ENCODE results near the gene HOMER3.

The HOMER3 gene

DNA sequence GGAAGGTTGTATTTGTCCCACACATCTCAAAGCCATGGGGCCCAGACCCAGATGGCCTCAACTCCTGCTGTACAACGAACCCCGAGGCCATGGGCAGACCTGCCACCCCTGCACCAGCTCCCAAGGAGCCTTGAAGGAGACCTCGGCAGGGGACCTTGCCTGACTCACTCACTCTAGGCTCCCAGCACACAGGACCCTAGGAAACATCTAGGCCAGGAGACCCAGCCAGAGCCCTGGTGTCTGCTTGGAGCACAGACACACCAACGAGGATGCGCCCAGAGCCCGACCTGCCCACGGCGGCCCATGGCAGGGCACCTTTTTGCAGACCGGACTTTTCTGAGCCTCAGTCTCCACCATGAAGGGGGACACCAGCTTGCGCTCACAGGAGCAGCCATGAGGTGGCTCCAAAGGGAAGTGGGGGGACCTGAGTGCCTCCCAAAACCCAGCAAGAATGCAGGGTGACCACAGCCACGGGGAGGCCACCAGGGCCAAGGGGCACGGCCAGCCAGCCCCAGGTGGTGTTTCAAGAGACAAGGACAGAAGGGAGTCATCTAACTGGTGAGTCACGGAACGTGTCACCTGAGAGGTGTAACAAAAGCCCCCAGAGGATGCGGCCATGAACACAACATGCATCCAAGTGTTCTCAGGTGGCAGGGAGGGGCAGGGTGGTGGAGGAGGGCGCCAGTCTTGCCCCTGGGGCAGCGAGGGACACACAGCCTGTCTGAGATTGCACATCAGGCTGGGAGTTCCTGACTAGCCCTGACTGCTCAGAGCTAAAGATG, 40.1 kb downstream of the HOMER3 start:
- DNase-seq: no peak

DNA sequence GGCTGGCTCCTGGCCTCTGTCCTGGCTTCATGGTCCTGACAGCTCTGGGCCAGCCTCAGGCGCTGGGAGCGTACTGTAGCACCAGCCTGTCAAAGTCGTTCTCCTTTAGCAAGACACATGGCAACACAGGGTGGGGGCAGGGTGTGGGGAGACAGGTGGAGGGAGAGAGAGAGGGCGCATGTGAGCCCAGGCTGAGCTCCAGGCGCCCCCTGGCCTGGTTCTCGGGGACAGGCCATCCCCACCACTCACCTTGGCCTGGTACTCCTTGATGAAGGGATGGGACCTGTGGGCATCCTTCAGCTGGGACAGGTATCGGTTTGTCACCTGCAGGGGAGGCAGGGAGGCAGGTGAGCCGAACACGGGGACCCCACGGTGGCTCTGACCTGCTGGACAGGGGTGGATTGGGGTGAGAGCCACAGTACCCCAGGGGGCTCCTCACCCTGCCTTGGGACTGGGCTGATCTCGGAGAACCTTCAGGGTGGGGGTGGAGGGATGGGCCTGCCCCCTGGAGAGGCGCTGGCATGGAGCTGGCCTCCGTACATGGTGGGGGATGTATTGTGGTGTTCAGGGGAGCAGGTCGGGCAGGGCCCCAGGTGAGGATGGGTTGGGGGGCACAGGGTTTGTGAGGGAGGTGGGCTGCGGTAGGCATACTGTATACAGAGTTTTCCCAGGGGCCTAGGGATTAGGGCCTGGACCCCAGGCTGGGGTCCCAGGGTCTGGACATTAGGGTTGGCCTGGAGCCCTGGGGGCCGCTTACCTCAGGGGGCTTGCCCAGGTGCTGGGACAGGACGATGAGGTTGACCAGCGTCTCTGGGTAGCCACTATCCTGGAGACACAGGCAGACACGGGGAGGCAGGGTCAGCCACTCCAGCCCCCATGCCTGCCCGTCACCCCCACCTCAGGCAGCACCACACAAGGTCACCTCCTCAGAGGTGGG, 41.1 kb downstream of the HOMER3 start:
- DNase-seq: no peak

DNA sequence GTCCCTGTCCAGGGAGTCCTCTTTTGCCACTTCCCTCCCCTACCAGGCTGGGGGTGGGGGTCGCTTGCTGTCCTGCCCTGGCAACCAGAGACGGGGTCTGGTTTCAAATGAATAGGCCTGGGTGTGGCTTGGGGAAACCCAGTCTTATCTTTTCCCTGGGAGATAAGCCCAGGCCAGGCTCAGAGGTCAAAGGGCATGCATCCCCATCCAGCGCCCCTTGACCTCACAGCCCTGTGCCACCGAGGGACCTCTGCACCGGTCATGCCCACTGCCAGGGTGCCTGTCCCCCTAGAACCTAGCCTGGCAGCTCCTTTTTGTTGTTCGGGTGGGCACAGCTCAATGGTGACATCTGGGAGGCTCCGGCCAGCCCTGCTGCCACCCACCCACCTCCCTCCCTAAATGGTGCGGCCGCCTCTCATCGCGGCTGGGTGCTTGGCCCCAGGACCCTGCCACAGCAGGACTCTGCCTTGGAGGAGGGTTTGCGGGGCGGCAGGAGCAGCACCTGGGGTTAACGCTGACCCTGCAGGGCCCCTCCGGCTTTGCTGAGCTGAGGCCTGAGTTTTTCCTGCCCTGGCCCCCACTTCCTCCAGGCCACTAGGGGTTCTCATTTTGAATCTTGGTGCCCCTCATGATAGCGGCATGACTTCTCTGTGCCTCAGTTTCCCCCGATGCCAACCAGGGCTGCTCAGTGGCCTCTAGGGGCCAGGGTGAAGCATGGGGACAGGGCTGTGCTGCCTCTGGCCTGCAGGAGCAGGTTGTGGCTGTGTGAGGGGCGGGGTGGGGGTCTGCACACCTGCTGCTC, 42.2 kb downstream of the HOMER3 start:
- DNase-seq: no peak

DNA sequence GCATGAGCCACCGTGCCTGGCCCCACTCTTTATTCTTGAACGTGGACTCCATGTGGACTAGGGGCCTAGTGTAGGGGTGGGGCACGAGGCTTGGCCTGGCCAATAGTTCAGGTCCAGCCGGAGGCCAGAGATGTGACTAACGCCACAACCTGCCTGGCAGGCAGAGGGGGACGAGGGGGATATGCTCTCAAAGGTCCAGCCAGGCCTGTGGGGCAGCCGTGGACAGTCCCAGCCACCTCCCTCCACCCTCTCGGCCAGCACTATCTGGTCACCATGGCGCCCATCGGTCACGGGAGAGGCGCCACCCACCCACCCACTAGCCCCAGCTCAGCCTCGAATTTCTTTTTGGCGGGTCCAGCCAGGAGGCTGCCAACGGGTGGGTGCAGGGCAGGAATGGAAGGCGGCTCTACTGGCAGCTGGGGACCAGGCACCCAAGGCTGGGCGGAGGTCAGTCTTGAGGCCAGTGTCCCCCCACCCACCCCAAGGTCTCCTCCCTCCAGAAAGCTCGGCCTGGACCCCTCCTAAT, 42.9 kb downstream of the HOMER3 start:
- no peak for DNase-seq

- no peak for DNase-seq
These were observed 43.7 kb downstream of the HOMER3 start for GRCh38 chr19:18897094-18898029.

DNA sequence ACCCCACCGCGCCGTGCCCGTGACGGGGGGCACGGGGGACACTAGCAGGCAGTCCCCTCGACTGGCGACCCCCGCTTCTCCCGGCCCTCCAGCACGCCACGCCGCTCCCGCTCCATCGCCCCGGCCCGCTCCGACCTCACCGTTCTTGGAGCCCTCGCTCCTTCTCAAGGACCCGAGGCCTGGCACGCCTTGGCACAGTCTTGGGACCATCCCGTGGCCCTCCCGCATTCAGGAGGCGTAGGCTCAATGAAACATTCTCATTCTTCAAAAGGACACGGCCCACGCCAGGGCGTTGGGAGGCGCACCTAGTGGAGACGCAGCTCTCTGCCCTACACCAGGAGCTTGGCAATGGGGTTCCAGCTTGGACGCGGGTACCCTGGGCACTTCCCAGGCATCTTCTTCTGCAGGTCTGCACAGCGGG, 44.6 kb downstream of the HOMER3 start:
- DNase-seq: no peak

GRCh38 chr19:18895824-18896341, 45.1 kb downstream of the HOMER3 start, which contains the start of gene CERS1:
TSS of gene CERS1 (minus strand) at chr19:18896158. CDS start at chr19:18896072, 86 bp downstream.
- peak; percentile 8 for DNase-seq

DNA sequence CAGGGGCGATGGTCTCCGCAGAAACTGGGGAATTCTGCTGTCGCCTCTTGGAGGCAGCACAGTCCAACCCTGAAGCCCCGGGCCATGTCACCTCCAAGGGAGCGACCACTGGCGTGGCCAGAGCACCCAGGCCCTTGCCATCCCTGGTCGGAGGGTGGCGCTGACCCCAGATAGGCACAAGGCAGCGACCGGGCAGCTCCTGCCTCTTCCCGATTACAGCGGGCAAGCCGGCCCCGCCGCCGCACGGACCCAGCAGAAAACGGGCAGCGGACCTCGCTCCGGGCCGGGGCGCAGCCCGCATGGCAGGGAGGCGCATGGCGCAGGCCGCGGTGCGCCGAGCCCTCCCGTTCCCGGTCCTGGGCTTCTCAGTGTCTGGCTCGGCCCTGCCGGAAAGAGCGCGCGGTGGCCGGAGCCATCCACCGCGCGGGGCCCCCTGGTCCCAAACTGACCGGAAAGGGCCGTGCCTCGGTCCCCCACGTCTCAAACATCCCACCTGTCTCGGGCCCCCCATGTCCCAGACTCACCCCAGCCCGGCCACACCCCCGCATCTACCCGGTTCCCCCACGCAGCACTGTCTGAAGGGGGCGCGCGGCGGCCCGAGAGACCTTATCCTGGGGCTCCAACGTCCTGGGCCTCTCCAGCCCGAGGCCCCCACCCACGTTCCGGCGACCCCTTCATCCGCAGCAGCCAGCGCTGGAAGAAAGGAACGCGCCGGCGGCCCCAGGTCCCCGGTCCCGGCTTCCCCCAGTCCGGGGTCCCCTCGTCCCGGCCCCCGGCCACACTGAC, 45.8 kb downstream of the HOMER3 start:
- DNase-seq: peak; percentile 46

DNA sequence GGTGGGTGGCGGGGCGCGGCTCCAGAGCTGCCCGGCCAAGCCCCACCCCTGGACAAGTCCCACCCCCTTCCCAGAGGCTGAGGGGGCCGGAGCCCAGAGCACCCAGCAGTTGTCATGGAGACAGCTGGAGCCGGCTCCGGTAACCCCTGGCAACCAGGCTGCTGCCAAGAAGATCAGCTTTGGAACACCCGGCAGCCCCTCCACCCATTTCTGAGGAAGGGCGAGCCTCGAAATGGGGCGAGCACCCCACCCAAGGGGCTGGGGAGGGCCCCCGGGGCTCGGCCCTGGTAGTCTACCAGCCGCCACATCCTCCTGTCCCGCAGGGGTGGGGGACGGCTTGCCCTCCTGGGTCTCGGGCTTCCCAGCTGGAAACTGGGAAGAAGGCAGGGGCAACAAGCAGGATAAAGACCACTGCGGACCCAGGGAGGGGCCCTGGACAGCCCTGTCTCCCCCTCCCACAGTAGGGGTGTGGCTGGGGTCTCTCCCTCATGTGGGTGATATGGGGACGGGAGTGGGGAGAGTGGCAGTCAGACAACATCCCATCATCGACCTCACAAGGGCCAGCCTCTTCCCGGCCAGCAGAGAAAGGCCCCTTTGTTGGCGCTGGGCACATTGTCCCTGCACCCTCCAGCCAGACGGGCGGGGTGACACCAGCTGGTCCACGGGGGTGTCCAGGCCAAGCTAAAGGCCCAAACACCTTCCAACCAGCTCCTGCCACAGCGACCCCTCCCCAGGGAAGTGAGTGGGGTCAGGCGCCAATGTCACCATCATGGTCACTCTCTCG, 46.6 kb downstream of the HOMER3 start:
- DNase-seq: peak; percentile 24

DNA sequence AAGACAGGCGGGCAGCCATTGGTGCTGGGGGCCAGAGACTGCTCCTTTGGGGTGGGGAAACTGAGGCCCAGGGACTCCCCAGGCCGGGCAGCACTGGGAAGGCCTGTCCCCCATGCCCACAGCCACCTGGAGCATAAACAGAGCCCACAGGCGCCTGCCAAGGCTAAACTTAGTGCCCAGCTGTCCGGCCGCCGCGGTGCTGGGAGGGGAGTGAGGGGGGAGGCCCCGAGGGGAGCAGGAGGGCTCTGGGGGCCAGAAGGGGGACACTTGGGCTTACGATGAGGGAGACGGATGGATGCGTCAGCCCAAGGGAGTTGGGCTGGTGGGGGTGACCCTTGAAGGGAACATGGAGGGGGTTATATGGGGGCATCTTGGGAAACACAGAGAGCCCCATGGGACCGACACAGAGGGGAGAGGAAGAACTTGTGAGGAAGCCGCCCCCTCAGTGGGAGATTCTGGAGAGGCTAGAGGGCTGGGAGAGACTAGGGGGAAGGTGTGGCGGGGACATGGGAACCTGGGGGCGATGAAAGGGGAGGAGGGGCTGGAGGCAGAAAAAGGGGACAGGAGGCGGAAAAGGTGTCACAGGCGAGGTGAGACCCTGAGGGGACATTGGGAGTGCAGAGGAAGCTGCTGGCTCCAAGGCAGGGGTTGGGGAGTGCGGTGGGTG, 47.3 kb downstream of the HOMER3 start:
- DNase-seq: no peak

- DNase-seq: no peak
These were observed 50.9 kb downstream of the HOMER3 start for GRCh38 chr19:18889949-18890745.

DNA sequence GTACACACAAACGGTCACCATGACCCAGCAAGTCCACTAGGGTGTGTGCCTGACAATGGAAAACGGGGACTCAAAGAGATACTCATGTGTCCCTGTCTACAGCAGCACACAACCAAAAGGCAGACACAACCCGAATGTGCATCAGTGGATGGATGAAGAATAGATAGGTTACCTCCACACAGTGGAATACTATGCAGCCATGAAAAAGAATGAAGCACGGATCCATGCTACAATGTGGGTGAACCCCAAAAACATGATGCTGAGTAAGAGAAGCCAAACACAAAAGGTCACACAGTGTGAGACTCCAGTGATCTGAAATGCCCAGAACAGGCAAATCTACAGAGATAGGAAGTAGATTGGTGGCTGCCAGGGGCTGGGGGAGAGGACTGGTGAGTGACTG, 54.0 kb downstream of the HOMER3 start:
- DNase-seq: no peak

DNA sequence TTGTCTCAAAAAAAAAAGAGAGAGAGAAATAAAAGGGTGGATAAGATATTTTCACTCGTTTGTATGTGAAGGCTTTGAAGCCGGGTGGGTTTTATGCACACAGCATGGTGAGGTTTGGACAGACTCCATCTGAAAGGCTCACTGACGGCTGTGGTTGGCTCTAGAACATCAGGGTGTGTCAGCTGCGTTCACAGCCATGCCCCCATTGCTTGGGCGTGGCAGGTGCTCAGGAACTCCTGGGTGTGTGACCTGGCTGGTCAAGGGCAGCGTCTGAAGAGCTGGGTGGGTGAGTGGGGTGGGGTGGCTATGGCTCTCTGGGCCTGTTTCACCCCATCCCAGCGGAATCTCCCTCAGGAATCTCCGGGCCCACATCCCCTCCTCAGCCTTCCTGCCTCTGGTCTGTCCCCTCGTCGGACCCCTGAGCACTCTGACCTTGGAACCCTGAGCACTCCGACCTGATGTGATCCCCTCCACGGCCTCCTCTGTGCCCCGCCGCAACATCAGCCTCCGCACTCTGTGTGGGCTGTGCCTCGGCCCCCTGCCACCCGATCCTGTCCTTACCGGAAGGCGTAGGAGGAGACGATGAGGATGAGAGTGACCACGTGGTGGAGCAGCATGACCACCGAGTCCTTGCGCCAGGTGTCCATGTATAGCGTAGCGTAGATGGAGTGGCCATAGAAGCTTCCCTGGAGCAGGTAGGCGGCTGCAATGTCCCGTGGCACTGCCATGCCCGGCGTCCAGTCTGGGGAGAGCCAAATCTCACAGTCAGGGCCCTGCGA, 57.3 kb downstream of the HOMER3 start:
- no peak for DNase-seq

- DNase-seq: no peak
These were observed 59.5 kb downstream of the HOMER3 start for GRCh38 chr19:18881491-18881890.

DNA sequence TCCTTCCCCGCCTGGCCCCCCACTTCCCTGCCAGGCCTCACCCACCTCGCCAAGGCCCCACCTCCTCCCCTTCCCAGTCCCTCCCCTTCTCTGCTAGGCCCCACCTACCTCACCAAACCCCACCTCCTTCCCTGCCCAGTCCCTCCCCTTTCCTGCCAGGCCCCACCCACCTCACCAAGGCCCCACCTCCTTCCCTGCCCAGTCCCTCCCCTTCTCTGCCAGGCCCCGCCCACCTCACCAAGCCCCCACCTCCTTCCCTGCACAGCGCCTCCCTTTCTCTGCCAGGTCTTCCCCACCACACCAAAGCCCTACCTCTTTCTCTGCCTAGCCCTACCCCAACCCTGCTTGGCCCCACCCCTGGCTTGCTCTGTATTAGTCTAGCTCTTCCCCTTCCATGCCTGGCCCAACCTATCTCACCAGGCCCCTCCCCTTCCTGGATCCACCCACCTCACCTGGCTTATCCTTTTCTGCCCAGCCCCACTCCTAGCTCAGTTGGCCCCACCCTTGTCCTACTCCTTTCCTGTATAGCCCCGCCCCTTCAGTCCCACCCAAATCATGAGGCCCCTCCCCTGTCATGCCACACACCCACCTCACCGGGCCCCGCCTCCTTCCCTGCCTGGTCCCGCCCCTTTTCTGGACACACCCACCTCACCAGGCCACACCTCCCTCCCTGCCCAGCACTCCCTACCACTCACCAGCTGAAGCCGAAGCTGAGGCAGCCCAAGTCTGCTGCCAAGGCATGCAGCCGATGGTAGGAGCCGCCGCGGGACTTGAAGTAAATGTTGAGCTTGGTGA, 61.2 kb downstream of the HOMER3 start:
- no peak for DNase-seq

All from fibroblast of skin of back (primary cell).